ENCODE data around the gene SHF.
A peak's percentile ranks its signal among the peaks of the same experiment; 100 is the strongest.
"Not testable (repeated sequence)": the region's sequence is repeated elsewhere in the genome, so short reads cannot be mapped to it uniquely, and the experiment has no call there.

SHF gene

DNA sequence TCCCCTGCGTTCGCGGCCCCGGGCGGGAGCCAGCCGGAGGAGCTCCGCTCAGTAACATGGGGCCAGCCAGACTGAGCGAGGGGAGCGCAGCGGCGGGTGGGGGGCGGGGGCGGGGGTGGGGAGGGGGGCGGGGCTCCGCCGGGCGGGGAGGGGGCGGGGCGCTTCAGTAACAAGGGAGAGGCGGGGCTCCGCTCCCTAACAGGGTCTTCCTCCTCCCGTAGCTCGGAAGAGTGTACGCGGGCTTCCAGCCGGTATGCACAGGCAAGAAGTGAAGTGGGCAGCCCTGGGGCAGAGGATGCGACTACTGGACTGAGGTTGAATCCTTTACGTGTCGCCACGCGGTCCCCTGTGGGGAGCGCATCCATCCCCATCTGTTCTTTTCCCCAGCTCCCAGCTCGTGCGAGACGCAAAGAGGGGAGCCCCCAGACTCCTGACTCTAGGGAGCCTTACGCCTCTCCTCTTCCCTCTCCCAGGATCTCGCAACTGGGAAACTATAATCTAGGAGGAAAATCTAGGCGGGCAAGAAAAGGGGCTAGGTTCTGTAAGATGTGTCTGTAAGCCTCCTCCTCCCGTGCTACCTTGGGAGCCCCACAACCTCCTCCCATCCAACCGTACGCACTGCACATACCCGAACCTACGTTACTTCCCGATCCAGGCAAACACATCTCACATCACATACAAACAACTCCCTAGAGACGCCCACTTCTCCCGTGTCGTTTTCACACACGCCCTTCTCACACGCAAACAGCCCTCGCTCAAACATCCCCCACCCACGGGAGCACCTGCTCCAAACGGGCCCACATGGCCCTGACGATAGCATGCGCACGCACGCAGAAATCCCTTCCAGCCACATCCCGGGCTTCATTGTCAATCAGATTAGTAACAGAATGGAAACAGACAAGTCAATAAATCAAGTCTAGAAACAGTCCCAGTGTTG, at the start of gene SHF:
SHF (minus strand) TSS at position 73 of the 937 bp plus-strand sequence; CDS start at position 58, 15 bp downstream.
- peak; percentile 73 for DNase-seq (ENCODE audit: low read depth)

DNA sequence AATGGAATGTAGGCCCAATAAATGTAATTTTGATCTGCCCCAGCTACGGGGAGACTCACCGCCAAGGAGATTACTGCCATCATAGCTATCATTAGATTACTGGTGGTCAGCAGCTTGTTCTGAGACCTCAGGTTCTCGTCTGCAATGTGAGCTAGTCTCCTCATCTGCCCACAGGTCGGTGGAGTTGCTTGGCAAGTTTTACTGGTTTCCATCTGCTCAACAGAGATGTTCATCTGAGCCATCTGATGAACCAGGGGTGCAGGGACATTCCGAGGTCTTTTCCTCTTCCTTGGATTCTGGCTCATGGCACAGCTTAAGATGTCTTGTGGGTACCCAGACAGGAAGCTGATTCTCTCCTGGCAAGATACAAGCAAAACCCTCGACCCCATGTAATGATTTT, 49.0 kb upstream of the SHF start:
- not testable (repeated sequence) for DNase-seq (ENCODE audit: low read depth)

DNA sequence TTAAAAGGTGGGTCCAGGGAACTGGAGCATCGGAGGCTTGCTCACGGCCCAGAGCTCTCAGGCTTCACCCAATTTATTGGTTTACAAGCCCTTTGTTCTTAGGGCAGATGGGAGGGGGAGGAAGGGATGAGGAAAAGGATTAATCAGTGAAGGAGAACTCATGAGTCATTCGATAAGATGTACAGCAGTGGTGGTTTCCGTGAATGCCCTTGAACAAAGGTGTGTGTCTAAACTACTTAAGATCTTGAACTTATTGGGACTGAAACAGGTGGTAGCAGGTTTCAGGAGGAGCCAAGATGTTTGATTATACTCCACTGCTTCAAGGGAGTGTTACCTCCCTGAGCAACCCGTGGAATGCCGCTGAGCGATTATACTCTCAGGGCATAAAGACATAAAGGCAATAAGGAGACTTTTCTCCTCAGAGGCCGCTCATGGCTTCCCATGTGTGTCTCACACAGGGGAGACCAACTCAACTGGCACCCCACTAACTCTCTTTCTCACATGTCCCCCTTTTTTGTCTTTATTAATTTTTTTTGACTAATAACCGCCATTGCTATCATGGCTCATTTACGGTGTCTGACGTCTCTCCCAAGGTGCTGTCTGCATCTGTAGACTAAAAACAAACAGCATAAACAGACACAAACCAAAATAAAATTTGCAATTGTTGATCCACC, 46.9 kb upstream of the SHF start:
- DNase-seq (ENCODE audit: low read depth): no peak

- DNase-seq (ENCODE audit: low read depth): no peak
Measured at GRCh38 chr15:45231864-45232562, 44.2 kb upstream of the SHF start.

- no peak for DNase-seq (ENCODE audit: low read depth)
Measured at GRCh38 chr15:45231132-45231531, 43.4 kb upstream of the SHF start.

DNA sequence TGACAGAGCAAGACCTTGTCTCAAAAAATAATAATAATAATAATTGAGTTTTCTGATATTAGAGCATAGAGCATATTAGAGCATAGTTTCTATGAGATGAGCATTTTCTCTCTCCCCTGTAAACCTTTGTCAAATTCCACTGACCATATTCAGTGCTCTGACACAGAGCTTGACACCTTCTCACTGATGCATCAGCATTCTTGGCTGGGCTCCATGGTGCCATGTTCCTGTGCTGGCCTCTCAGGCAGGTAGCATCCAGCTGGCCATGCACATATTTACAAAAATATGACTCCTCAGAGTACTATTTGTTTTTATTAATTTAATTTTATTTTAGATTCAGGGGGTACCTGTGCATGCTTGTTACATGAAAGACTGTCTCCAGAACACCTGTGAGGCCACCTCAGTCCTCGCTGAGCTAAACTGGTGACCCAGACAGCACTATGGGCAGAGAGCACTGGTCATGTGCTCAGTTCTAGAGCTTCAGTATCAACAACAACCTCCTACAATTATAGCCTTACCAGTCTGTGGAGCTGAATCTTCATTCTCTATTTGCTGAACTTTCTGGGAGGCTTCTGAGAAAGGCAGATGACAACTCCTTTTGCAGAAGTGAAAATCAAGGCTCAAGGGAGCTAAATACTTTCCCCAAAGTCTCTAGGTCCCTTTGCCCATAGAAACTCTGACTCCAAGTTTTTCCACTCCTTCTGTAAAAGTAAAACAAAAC, 42.6 kb upstream of the SHF start:
- no peak for DNase-seq (ENCODE audit: low read depth)

- no peak for DNase-seq (ENCODE audit: low read depth)
Measured at GRCh38 chr15:45228931-45229330, 41.2 kb upstream of the SHF start.

GRCh38 chr15:45225506-45226273, 37.9 kb upstream of the SHF start:
- no peak for DNase-seq (ENCODE audit: low read depth)

DNA sequence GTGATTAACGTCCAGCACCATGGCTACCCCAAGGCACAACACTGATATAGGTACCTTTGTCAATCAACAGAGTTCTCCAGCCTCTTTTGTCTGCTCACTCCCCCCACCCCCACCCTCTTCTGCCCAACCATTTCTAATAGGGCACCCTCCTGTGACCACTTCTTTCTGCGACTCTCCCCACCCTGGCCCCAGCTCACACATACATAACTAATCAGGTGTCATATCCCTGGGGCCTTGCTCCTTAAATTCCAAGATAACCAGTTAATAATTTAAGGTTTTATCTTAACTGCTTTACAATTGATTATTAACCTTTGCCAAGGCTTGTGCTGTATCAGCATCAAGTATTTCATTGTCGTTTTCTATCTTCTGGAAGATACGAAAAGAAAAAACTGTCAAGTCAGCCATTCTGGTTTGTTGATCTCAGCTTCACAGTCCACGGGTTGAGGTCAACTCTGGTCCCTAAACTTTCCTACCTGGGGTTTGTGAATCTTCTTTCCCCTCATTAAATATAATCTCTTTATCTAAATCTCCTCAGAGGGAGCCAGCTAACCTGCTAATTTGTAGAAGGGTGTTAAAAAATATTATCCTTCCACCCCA, 37.0 kb upstream of the SHF start:
- DNase-seq (ENCODE audit: low read depth): no peak

DNA sequence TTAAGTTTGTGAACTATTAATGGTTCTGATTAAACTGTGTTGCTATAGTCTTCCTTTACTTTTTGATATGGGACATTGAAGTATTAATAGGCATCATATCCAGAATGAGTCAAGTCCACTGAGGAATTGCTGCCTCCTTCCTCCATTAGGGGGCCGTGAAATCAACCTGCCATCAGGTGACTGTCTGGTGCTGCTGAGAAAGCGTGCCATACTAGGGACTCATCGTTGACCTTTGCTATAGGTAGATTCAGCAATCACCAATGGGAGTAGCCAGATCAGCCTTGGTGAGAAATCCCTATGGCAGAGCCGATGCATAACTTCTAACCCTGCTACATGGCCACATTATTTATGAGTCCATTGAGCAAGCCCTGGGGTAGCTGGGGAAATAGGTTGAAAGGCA, 34.2 kb upstream of the SHF start:
- DNase-seq (ENCODE audit: low read depth): no peak

GRCh38 chr15:45221053-45221599, 33.4 kb upstream of the SHF start:
- no peak for DNase-seq (ENCODE audit: low read depth)

DNA sequence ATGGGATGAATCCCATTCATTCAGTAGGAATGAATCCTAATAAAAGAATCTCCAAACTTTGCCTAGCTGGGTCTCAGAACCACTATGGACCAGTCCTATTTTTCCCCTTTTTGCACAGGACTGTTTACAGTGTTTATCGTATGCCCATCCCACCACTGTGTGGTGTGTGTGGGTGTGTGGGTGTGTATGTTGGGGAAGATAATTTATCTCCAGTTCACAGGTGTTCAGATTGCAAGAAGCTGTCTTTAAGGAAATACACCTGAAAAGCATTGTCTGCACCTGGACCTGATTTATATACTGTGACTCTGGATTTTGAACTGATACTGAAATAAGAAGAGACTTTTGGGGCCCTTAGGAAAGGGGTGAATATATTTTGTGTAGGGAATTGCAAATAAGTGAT, 24.7 kb upstream of the SHF start:
- DNase-seq (ENCODE audit: low read depth): no peak

- DNase-seq (ENCODE audit: low read depth): peak; percentile 40
Measured at GRCh38 chr15:45205192-45205591, 17.4 kb upstream of the SHF start.

GRCh38 chr15:45203182-45203581, 15.4 kb upstream of the SHF start:
- no peak for DNase-seq (ENCODE audit: low read depth)

GRCh38 chr15:45201869-45202268, 14.1 kb upstream of the SHF start:
- no peak for DNase-seq (ENCODE audit: low read depth)

GRCh38 chr15:45201557-45201859, 13.7 kb upstream of the SHF start:
- no peak for DNase-seq (ENCODE audit: low read depth)

- peak; percentile 87 for DNase-seq (ENCODE audit: low read depth)
Measured at GRCh38 chr15:45200799-45201556, 13.2 kb upstream of the SHF start.

GRCh38 chr15:45200001-45200798, 12.4 kb upstream of the SHF start:
- DNase-seq (ENCODE audit: low read depth): peak; percentile 95
